Measurements from ENCODE around the gene LYZL1. TPM values are rescaled to one million over a fixed set of nuclear protein-coding genes. Genes with fewer than 3 reads are reported as not detected.

LYZL1 gene
- total and polyA plus RNA-seq, 2 of the 8 experiments (the other 6 are each of a cell fraction or from before 2014, with no cell fraction given), result not detected

- Histone ChIP-seq H2BK20ac (ENCODE audit: low read length) (no peak overlapping the region), H3K36me3 (ENCODE audit: control insufficient read depth in 2 of 4, insufficient read depth in 4 of 4, low read length in 3 of 4) (no peaks in the 10 kb centered on the region), H3K27me3 (replicated peaks in 1 of 4; ENCODE audit: control insufficient read depth in 3 of 4, extremely low read depth in 1 of 4, insufficient read depth in 3 of 4, low read length in 3 of 4) (no peaks in the 10 kb centered on the region), H4K20me1 (replicated peaks in 1 of 2; ENCODE audit: control insufficient read depth in 1 of 2, insufficient read depth in 2 of 2, low read length in 2 of 2) (no peaks in the 10 kb centered on the region), H3K18ac (ENCODE audit: extremely low read depth, low read length) (no peak overlapping the region), H3K79me2 (ENCODE audit: control insufficient read depth in 1 of 2, insufficient read depth in 2 of 2, low read length in 2 of 2) (no peaks in the 10 kb centered on the region), H4K91ac (replicated peaks; ENCODE audit: insufficient read length, low read length) (no peak overlapping the region), H3K9me3 (ENCODE audit: insufficient read depth in 2 of 2, low read depth in 1 of 2, low read length in 1 of 2) (peaks cover 6% of the 10 kb centered on the region in 2 experiments; a peak in 3 of 4 replicates), H2BK12ac (ENCODE audit: low read depth, low read length) (no peak overlapping the region), H2AFZ (ENCODE audit: low read length) (no peak overlapping the region), H3K27ac (ENCODE audit: low read depth, low read length) (no peak overlapping the region), H2BK120ac (replicated peaks; ENCODE audit: low read depth, low read length) (no peak overlapping the region), H3K14ac (ENCODE audit: insufficient read length) (no peak overlapping the region), H3K79me1 (ENCODE audit: low read depth, low read length) (no peaks in the 10 kb centered on the region), H3K4ac (replicated peaks; ENCODE audit: insufficient read length, low read depth, low read length) (no peak overlapping the region), H4K8ac (ENCODE audit: extremely low read depth, insufficient read depth, low read length) (no peak overlapping the region), H3K23me2 (ENCODE audit: low read depth, low read length) (no peaks in the 10 kb centered on the region), H4K5ac (ENCODE audit: insufficient read length, low read depth, low read length) (no peak overlapping the region), H2AK5ac (ENCODE audit: low read depth, low read length) (no peak overlapping the region), H3K4me3 (ENCODE audit: extremely low read depth in 1 of 4, insufficient read depth in 2 of 4, low read depth in 3 of 4, low read length in 4 of 4) (no peak overlapping the region), H3K56ac (replicated peaks; ENCODE audit: insufficient read length, low read depth, low read length) (no peak overlapping the region), H3K4me1 (replicated peaks in 1 of 4; ENCODE audit: control insufficient read depth in 3 of 4, insufficient read depth in 4 of 4, low read length in 3 of 4) (peaks cover 0 to 5% (median 1%) of the 10 kb centered on the region in 4 experiments; a peak in 3 of 7 replicates), H2BK5ac (ENCODE audit: low read depth, low read length) (no peak overlapping the region), H3K4me2 (ENCODE audit: insufficient read depth in 1 of 2, low read depth in 2 of 2, low read length in 2 of 2) (no peak overlapping the region), H2BK15ac (ENCODE audit: low read length) (no peak overlapping the region), H3K9ac (replicated peaks in 1 of 4; ENCODE audit: extremely low read depth in 1 of 4, low read depth in 3 of 4, low read length in 3 of 4) (no peak overlapping the region), H3K23ac (ENCODE audit: insufficient read length) (no peak overlapping the region)
- TF ChIP-seq HDAC6 (IDR thresholded peaks at IDR 0.05; ENCODE audit: low read depth, low read length) (no peak), RNF2 (IDR thresholded peaks at IDR 0.05; ENCODE audit: borderline replicate concordance, low read depth, low read length, missing control alignments, poor library complexity, severe bottlenecking) (no peak), TAF7 (optimal IDR thresholded peaks at IDR 0.05; ENCODE audit: borderline replicate concordance, low read depth, low read length) (no peak), SIRT6 (IDR thresholded peaks at IDR 0.05; ENCODE audit: low read length) (no peak), CHD1 (IDR thresholded peaks at IDR 0.05; ENCODE audit: low read depth, low read length) (no peak), SP1 (IDR thresholded peaks at IDR 0.05; ENCODE audit: low read depth, low read length) (no peak), ATF3 (IDR thresholded peaks at IDR 0.05; ENCODE audit: insufficient read depth, low read depth, low read length) (no peak), CTBP2 (IDR thresholded peaks at IDR 0.05; ENCODE audit: borderline replicate concordance, insufficient read depth, insufficient read length, low read length) (no peak), POLR2A (IDR thresholded peaks at IDR 0.05; ENCODE audit: control extremely low read depth in 1 of 2, low read depth in 2 of 2, low read length in 2 of 2) (no peak), ZNF274 (IDR thresholded peaks at IDR 0.05; ENCODE audit: borderline replicate concordance, extremely low read depth, low read length) (no peak), SP4 (IDR thresholded peaks at IDR 0.05; ENCODE audit: low read length) (no peak), NRF1 (IDR thresholded peaks at IDR 0.05; ENCODE audit: low read depth, low read length) (no peak)
- ChIA-PET CTCF (ENCODE audit: partially characterized antibody) (interaction anchor here (0.9 to 1.6 kb wide), 6 partner anchors 10 to 386 kb away, joined by 3 to 6 read pairs (median 3); no protein-coding TSS in a partner anchor), POLR2A (ENCODE audit: partially characterized antibody) (no interaction called here)
- 89% methylated on average over 3 of the region's 3 CpGs; no CpG with 5 or more reads in 1 of the 2 experiments for WGBS, 2 experiments (ENCODE audit: extremely low coverage in 1 of 2, insufficient coverage in 1 of 2, insufficient read length in 1 of 2, insufficient replicate concordance in 2 of 2, low coverage in 1 of 2, low lambda C conversion rate in 2 of 2, missing lambda C conversion rate in 1 of 2)
- FAIRE-seq (no peak), DNase-seq (ENCODE audit: low read depth in 1 of 2, low spot score in 2 of 2) (no peak)
These were observed 17.8 kb downstream of the LYZL1 start for GRCh38 chr10:29306688-29307087.

All from H1 (cell line).